Amniotic epithelial cell (primary cell): ENCODE results near the gene ITM2B.
"Not testable (repeated sequence)": the region's sequence is repeated elsewhere in the genome, so short reads cannot be mapped to it uniquely, and the experiment has no call there.

Experiments
- DNase-seq: peaks from one replicate; pipeline ENCODE4 v3.0.0-alpha.2; 2010; ENCODE audit warnings: low read depth

Gene ITM2B

DNA sequence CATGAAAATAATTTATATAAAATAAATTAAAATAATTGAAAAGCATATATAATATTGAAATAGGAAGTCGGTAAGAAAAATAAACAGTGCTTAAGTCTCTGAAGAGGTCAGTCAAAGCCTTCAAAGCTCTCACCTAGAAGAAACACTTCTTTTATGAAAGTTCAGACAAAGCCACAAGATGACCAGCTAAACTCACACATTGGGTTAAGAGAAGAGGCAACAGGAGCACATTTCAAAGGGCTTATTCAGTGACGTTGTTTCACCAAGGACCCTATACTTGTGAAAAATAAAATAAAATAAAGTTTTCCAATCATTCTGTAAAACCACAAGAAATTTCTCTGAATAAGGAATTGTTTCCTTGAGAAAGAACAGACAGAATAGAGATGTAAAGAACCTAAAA, 2.5 kb upstream of the ITM2B start:
- no peak for DNase-seq

DNA sequence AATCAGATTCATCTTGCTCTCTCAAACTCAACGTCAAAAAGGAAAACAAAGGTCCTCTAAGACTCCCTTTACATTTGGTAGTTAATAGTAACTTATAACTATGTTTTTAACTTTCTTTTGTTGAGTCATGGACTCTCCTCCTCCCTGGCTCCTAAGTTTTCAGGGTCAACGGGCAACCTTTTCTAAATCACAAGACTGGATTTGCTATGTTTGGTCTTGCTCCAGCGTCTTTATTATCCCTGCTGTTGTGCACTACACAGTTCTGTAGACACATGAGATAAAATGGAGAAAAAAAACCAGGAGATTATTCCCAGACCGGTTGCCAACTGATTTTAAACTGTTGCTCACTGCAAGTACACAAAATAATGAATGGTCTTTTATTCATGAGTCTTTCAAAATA, 1.9 kb upstream of the ITM2B start:
- DNase-seq: no peak

DNA sequence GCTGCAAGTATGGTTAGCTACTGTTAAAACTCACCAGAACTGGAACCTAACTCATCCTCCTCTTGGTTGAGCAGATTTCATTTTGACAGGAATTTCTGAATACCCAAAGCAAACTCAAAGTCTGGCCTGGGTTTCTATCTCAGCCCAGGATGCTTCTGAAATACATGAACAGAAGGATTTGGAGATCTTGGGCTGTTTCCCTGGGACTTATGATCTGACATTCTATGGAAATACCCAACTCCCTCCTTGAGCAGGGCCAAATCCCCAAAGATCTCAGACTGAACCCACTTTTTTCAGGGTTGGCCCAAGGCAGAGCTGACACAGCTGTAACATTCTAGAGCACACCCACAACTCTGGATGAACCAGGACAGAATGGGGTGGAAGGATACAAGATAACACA, 1.1 kb upstream of the ITM2B start:
- no peak for DNase-seq

DNA sequence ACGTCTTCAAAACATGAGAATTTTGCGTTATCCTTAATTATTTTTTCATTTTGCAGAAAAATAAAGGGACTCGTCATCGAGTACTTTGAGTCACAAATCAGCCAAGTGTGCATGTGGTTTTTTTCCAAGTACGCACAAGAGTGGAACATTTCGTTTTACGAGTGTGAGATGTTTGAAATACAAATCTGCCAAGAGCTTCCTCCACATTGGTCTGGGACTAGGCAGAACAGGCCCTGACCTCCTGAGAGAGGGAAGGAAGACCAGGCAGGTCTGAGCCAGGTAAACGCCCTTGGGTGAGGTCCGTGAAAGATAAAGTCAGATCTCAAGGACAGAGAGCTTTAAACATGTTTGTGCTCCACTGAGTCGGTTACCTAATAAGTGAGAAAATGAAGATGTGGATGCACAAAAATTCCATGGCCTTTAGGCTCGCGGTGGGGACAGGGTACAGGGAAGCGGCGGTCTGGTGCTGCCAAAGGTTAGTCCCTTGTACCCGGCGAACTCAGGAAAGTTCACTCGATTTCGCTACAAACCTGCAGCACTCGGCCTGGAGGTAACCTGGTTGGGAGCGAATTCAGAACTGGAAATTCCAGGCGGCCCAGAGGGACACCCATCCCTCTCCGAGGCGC, 473 bp upstream of the ITM2B start:
- DNase-seq: no peak

DNA sequence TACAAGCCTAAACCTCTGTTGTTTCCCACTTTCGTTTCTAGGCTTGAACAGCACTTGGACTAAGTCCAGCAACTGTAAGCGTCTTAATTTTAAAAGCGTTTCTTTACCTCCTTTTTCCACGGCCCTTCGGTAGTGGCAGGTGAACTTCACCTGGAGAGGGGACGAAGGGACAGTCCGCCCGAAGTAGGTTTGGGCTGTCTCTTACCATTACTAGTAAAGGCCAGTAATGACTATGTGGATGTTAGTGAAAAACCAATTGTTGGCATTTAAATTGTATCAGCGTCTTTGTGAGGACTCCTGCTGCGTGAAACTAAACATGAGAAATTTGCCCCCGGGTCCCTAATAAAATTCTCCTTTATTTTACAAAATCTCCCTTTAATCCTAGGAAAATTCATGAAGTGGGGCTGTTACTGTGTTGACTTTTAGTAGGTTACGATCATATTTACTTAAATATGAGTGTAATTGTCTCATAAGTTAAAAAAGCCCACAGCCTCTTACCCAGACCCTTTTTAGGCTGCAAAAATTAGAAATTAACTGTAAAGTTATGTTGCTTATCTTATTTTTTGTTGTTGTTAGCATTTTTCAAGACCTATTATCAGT, 983 bp downstream of the ITM2B start:
- peak; percentile 56 for DNase-seq

DNA sequence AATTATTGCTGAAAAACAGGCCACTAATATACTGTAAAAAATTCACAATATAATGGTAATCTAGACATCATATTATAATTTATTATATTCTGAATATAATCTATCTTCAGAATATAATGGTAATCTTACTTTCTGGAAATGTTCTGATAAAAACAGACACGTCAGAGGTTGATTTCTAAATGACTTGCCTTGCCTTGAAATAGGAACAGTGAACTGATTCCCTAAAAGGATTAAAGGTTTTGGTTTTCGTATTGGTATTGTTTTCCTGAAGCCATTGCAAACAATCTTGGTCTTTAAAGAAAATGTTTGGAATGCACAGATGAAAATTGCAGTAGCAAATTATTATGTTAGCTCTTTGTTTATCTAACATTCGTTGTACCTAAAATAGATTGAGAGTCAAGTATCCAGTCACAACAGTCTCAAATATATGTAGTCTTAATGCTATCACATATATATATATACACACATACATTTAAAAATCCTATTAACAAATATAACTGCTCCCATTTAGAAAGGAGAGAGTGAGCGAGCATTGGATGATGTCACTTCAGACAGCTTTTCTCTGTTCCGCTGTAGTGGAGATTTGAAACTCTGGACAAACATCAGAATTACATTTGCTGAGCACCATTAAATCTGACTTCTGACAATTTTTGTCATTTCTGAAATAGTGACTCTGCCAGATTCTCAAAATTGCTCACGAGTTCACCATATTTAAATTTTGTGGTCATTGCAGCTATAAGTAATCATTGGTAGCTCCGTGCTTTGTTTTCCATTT, 1.7 kb downstream of the ITM2B start:
- DNase-seq: no peak

DNA sequence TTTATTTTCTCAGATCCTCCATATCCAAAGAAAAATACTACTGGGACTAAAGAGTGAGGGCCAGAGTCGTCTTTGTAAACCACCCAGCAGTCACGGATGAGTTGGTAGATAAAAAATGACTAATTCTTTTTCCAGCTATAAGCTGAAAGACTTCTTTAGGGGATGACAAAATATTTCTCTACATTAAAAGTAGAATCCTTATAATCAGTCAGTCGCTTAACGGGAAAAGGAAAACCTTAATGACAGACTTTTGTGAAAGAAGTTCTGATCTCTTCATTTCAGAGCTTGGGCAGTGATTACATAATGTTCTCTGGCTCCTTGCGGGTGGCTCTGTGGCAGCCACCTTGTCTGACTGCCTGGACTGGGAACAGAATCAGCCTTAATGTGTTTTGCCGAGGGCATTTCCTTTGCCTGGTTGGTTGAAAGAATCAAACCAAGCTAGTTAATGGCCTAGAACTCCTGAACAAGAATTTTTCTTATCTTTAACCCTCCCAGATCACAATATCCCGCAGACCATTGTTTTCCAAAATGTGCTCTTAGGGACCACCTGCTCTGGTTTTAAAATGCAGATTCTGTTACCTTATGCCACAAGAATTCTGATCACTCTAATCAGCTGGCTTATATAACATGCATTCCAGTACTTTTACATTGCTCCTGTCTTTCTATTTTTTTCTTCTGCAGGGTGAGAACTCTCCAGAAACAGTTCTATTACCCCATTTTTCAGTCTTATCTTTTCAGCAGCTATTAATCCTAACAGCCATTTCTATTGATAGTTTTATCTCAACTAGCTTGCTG, 2.5 kb downstream of the ITM2B start:
- no peak for DNase-seq

DNA sequence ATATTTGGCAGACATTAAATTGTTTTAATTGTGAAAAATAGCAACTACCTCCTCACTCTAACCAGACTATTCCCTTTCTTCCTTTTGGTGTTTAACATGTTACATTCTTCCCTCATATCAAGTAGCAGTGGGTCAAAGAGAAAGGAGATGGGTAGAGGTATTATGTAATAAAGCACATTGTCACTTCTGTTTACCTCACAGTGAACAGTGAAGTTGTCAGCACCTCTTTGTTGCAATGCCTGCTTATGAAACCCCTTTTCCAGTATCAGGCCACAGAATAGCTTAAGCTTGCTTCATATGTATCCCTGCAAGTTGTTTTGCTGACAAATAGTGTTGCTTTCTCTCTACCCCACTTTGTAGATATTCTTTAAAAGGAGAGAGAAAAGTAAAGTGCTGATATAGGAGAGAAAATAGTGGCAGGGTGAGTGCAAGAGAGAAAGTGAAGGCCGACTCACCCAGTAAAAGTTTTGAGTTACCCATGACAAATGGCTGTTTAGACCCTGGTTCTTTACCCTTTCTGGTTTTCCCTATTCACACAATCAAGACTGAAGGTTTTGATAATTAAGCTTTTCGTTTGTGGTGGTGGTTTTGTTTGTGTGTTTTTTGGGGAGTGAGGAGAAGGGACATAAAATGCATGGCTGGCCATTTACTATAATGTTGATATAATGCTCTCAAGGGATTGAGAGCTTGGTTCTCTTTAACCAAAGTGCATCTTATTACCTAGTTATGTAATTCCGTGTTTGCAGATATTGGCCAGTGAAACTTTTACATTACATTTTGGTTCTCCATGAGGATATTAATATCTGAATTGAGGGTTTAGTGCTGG, 3.7 kb downstream of the ITM2B start:
- peak; percentile 86 for DNase-seq

DNA sequence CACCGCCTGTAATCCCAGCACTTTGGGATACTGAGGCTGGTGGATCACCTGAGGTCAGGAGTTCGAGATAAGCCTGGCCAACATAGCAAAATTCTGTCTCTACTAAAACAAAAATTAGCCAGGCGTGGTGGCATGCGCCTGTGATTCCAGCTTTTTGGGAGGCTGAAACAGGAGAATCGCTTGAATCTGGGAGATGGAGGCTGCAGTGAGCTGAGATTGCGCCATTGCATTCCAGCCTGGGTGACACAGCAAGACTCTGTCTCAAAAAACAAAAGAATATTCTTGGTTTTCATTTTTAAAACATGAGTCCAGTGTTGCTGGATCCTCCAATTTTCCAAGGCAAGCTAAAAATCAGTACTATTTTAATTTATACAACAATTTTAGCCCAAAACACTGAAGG, 6.4 kb downstream of the ITM2B start:
- DNase-seq: not testable (repeated sequence)

DNA sequence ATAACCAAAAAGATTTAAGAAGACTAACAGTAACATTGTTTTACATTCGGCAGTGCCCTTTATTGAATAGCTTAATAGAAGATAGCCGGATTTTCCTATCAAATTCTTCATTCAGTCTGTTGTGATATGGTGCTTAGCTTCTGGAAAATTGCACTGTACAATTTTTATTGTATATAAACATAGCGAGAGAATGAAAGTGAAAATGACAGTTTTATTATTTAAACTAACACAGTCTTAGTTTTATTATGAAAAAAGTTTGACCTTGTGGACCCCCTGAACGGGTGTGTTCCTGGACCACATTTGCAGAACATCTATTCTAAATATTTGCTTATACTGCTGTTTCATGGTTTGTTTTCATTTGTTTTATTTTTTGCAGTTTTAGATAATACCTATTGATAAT, 8.6 kb downstream of the ITM2B start:
- no peak for DNase-seq

DNA sequence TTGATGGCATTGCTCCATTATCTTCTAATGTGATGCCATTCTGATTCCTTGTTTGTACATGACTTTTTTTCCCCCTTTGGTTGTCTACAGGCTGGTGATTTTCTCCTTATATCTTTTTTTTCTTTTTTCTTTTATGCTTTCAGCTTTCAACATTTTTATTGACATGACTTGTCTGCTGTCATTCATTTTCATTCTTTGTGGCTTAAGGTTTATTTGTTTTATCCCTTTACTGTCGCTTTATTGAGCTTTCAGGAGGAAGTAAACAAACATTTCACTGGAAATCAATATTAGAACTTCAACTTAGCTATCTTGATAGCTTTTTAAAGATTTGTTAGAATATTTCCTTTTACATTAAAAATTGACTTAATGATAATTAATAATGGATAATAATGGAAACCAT, 9.7 kb downstream of the ITM2B start:
- no peak for DNase-seq

DNA sequence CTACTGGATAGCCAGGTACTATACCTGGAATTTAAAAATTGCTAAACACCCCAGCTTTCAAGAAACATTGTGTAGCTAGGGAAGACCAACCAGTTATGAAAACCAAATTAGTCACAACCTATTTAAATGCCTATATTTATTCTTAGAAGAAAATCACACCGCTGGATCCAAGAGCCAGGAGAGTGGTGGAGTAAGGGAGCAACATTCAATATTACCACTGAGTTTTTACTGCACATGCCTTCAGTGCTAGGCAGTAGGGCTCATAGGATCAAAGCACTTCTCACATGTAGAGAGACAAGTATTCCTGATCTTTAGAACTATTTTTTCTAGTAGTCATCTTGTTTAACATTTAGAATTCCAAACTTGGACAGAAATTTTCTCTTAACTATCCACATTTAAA, 11.2 kb downstream of the ITM2B start:
- no peak for DNase-seq

DNA sequence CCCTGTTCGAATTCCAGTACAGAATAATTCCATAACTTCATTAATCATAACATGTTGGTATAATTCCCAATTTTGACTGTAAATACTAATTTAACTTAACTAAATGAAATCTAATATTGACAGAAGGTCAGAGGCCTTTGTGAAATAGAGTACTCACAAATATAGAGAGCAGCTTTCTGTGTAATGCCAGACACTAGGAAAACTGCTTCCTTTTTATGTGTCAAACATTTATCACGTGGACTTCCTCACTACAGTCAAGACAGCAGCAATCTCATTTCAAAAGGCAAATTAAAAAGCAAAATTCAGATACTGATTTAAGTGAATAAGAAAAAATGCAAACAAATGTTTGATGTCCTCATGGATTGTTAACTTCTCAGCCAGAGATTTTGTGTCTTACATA, 13.1 kb downstream of the ITM2B start:
- no peak for DNase-seq

DNA sequence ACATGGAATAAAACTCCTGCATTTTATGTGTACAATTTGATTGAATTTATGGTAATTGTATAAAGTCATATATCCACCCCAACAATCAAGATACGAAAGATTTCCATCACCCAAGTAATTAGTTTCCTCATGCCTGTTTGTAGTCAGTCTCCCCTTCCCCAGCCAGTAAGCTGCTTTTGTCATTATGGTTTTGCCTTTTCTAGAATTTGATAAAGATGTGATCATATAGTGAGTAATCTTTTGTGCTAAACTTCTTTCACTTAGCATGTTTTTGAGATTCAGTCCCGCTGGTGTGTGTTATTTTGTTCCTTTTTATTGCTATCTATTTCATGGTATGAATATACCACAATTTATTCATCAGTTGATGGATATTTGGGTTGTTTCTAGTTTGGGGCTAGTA, 16.0 kb downstream of the ITM2B start:
- DNase-seq: no peak

DNA sequence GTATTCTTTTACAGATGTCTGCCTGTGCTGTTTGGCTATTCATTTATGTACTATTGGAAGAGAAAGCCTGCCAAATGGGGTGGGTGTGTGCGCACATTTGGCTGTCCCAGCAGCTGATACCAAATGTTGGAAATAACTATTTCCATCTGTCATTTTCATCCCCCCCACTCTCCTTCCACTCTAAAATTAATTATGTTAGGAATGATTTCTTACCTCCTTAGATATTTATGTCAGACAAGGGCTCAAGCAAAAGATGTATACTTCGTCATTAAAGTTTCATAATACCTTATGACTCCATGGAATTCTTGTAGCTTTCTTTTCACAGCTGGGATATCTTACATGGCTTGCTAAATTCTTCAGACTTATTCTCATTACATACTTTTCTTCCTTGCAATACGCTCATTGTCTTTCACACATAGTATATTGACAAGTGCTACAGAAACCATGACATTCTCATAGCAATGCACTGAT, 18.6 kb downstream of the ITM2B start:
- DNase-seq: peak; percentile 47

DNA sequence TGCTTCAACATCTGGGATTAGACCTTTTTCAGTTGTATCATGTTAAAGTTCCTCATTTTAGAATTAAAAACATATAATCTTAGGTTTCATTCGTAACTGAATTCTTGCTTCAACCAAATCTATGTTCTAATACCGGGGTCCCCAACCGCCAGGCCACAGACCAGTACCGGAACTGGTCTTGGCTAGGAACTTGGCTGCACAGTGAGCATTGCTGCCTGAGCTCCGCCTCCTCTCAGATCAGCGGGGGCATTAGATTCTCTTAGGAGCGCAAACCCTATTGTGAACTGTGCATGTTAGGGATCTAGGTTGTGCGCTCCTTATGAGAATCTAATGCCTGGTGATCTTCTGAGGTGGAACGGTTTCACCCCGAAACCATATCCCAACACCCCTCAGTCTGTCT, 19.2 kb downstream of the ITM2B start:
- no peak for DNase-seq

DNA sequence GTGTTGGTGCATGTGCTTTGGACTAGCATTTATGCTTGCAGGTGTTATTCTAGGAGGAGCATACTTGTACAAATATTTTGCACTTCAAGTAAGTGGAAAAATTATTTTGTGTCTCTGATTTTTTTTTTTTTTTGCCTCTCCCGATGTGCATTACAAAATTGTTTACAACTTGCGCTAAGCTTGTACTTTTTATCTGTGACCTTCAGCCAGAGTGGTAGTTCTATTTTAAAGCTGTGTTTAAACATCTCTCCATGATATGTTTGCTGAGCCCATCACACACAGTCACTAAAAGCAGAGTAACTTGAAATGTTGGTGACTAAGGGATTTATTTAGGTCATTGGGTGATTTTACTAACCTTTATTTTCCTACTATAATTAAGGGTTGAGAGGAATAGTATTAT, 20.8 kb downstream of the ITM2B start:
- DNase-seq: no peak

DNA sequence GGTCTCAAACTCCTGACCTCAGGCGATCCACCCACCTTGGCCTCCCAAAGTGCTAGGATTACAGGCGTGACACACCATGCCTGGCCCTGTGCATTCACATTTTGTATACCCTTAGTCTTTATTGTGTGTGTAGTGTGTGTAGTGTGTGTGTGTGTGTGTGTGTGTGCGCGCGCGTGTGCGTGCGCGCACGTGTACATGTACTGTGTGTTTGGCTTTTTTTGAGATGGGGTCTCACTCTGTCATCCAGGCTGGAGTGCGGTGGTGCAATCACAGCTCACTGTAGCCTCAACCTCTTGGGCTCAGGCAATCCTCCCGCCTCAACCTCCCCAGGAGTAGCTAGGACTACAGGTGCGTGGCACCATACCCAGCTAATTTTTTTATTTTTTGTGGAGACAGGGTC, 22.1 kb downstream of the ITM2B start:
- no peak for DNase-seq

DNA sequence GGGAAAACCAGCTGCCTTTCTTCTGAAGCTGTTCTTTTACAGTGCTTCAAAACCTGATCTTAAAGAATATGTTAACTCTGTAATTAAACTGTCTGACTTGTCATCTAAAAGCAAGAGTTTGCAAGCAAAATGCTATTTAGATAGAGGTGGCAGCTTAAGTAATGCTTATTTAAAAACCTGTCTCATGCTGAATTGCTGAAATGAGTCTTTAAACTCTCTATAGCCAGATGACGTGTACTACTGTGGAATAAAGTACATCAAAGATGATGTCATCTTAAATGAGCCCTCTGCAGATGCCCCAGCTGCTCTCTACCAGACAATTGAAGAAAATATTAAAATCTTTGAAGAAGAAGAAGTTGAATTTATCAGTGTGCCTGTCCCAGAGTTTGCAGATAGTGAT, 22.9 kb downstream of the ITM2B start:
- peak; percentile 27 for DNase-seq

DNA sequence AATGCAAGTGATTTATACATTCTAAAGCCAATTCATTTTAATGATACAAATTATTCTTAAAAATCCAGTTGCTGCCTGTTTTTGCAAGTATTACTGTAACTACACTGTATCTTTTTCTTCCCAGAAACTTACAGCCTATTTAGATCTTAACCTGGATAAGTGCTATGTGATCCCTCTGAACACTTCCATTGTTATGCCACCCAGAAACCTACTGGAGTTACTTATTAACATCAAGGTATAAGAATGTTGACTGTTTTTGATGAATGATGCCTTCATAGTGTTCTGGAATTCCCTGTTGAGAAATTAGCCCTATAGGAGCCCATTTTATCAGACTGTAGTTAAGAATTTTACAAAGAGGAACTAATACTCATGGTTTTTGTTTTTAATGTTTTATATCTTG, 25.0 kb downstream of the ITM2B start:
- DNase-seq: no peak

DNA sequence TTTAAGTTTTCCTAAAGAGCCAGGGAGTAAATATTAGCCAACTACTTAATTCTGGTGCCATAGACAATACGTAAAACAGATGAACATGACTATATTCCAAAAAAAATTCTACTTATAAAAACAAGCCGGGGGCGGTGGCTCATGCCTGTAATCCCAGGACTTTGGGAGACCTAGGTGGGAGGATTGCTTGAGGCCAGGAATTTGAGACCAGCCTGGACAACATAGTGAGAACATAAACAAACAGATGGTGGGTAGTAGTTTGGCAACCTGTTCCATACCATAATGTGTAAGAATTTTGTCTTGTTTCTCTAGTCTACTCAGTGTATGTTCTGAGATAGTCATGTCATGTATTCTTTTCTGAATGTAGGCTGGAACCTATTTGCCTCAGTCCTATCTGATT, 25.4 kb downstream of the ITM2B start:
- DNase-seq: peak; percentile 17

DNA sequence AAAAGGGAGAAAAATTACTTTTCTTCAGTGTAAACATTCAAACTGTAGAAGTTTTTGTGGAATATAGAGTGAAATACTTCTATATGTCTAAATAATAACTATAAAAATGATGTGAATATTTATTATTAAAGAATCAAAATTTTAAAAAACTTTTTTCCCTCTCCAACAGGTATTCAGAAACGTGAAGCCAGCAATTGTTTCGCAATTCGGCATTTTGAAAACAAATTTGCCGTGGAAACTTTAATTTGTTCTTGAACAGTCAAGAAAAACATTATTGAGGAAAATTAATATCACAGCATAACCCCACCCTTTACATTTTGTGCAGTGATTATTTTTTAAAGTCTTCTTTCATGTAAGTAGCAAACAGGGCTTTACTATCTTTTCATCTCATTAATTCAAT, 28.0 kb downstream of the ITM2B start:
- DNase-seq: no peak
